GF-D8 (cell line): ENCODE measurements around the gene EYA2.
"Not testable (repeated sequence)": the region's sequence is repeated elsewhere in the genome, so short reads cannot be mapped to it uniquely, and the experiment has no call there.

Experiments
- DNase-seq: peaks from one replicate; lab custom pipeline; 2025; lab: John Stamatoyannopoulos, UW

EYA2 gene

DNA sequence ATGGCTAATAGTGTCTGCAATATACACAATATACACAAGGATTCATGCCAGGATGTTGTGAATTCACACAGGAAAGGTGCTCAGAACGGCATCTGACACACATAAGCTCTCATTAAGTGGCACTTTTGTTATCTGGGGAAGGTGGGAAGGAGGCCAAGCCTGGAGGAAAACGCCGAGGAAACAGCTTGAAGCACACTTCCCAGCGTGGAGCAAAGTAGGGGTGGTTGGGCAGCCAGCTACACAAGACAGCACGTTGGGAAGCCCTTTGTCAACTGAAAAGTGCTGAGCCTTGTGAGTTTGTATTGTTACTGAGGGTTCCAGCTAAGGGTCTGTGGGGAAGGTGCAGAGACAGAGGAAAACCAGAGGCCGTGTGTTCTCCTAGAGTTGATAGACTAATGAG is 280.9 kb downstream of the EYA2 start:
- no peak for DNase-seq

DNA sequence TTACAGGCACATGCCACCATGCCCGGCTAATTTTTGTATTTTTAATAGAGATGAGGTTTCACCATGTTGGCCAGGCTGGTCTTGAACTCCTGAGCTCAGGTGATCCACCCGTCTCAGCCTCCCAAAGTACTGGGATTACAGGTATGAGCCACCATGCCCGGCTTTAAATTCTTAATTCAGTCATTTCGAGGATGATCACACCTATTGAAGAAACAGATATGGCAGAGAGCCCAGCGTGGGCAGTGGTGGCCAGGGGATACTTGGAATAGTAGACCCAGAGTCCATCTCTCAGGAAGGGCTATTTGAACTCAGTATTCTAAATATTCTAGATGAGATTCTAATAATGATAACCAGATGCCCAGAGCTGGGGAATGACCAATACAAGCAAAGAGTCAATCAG is 281.6 kb downstream of the EYA2 start:
- DNase-seq, result not testable (repeated sequence)

DNA sequence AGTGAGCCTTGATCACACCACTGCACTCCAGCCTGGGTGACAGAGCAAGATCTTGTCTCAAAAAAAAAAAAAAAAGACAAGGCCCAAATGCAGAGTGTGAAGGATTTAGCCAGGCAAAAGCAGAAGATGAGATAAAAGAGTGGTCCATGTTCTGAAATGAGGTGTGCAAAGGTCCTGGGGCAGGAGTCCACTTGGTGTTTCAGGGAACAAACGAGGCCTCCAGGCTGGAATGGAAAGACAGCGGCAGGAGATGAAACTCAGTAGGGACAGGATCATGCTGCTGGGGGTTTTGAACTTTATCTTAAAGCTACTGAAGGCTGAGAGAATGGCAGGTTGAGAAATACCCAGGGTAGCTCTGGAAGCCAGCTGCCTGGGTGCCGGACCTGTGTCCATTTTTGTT is 283.6 kb downstream of the EYA2 start:
- DNase-seq, result no peak

DNA sequence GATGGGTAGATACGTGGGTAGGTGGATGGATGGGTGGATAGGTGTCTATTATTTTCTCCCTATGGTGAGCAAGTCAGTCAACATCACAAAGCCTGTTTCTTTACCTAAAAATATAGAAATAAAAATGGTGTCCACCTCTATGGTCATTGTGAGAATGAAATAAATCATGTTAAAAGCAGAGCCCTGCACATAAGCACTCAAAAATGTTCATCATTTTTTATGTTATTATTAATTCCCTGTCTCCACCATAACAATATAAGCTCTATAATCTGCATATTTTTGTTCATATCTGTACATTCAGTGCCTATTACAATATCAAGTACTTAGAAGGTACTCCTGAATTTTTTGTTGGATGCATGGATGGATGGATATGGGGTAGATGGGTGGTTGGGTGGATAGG is 284.2 kb downstream of the EYA2 start:
- no peak for DNase-seq

DNA sequence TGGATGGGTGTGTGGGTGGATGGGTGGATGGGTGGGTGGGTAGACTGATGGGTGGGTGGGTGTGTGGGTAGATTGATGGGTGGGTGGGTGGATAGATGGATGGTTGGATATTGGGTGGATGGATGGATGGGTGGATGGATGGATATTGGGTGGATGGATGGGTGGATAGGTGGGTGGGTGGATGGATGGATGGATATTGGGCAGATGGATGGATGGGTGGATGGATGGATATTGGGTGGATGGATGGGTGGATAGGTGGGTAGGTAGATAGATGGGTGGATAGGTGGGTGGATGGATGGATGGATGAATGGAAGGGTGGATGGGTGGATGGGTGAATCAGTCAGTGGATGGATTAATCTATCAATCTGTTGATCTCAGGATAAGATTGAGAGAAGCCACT is 284.6 kb downstream of the EYA2 start:
- DNase-seq, result no peak

DNA sequence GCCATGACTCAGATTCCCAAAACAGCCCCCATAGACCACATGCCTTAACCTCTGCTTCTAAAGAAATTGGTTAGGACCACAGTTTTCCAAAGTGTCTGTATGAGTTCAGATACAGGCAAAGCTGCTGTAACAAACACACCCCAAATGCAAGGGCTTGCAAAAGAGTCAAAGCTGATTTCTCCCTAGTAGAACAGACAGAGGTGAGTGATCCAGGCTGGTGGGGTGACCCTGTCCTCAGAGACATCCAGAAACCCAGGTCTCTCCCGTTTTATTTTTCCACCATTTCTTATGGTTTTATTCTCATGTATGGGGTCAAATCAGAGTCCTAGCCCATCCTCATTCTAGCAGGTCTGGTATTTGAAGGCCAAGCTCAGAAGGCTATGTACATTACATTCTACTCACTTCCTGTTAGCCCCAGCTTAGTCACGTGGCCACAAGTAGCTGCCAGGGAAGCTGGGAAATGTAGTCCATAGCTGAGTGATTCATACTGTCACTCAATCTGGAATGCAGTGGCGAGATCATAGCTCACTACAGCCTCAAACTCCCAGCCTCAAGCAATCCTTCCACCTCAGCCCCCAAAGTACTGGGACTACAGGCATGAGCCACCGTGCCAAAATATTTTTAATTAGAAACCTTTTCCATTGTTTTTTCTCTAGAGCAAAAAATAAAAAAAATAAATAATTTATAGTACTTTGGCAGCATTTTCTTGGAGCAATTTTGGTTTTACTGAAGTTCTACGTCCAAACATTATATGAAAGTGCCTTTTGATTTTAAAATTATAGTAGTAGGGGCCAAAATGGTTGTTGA is 286.6 kb downstream of the EYA2 start:
- DNase-seq, result no peak

DNA sequence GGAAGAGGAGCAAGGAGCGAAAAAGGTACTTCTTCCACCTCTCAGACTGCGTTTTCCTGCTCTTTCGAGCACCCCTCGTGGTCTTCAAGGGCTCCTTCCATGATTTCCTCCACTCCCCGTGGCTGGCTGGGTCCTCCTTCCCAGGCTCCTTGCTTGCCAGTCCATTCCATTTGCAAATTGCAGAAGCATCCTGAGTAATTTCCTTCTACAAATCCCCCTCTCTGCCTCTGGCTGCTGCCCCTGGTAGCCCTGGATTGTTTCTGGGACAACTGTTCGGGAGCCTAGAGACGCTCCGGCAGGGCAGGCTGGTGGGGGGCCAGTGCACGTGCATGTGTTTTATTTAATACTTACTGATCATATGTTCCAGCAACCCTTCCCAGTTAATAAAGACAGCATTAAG is 288.7 kb downstream of the EYA2 start:
- no peak for DNase-seq

DNA sequence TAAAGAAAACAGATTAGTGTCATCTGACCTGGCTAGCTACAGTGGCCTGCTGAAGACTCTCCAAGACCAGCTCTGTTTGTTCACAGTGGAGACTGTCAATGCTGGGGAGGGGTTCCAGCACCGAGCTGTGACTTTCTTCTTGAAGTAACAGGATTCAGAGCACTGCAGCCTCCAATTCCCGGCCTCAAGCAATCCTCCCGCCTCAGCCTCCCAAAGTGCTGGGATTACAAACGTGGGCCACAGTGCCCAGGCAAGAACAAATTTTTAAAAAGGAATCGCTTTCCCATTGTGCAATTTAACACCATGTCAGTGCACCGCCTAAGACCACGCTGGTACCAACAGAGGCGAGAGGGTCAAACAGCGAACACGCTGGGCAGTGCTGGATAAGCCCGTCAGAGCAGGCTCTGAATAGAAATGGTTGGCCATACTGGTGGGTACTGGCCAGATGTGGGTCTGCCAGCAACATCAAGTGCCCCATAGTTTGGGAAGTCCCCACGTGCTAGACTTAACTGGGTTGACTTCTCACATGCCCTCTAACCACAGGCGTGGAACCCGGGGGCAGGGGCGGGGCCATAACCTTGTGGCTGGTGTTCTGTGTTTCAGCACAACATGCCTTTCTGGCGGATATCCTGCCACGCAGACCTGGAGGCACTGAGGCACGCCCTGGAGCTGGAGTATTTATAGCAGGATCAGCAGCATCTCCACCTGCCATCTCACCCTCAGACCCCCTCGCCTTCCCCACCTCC is 293.0 kb downstream of the EYA2 start:
- DNase-seq, result no peak

DNA sequence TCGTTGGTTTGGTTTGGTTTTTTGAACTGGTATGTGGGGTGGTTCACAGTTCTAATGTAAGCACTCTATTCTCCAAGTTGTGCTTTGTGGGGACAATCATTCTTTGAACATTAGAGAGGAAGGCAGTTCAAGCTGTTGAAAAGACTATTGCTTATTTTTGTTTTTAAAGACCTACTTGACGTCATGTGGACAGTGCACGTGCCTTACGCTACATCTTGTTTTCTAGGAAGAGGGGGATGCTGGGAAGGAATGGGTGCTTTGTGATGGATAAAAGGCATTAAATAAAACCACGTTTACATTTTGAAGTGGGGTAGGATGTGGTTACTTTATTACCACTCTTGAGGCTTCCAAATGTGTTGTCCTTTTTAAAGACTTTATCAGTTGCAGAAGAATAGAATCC is 293.9 kb downstream of the EYA2 start:
- no peak for DNase-seq

DNA sequence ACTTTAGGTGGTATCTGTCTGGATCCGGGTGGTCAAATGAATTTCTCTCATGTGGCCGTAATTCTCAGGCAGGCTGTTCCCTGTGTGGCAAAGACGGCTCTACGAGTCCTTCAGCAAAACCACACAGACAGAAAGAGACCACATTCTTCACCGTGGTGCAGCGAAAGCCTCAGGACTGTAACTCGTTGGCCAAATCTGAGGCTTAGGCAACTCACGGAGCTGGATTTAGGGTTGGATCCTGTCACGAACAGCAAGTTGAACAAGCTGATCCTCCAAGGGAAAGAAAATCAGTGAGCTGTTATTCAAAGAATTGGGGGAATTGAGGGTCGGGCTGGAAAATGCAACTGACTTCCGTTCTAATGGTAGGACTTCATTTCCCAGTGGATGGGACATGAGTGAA is 294.4 kb downstream of the EYA2 start:
- DNase-seq, result no peak

DNA sequence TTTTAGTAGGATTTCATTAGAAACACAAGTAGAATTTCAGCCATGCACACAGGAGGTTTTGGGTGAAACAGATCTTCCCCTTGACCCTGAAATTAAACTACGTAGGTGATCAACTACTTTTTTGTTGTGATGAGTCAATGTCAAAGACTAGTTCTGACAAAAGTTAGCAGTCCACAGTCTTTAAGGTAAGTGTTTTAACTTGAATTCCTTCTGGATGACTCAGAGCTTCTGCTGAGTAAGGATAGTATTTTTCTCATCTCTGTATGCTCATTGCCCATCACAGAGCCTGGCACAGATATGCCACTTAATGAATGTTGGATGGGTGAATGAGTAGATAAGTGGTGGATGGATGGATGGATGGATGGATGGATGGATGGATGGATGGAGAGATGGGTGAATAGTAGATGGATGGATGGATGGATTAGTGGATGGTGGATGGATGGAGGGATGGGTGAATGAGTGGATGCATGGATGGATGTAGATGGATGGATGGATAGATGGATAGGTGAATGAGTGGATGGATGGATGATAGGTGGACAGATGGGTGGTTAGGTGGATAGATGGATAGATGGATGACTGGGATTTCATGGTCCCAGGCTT is 296.5 kb downstream of the EYA2 start:
- DNase-seq, result no peak

DNA sequence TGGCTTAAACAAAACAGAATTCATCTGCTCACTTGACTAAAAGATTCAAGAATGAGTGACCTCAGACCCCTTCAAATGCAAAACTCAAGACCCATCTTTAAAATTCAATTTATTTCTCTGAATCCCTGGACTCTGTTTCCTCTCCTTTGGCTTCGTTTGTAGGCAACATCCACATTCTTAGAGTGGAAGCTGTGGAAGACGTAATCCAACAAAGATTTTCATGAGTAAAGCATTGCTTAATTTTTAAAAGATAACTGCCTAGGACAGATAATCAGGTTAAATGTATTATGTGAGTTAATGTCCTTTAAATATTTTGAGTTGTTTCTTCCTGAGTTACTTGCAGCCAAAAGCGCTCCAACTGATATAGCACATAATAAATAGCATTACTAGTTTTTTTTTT is 297.3 kb downstream of the EYA2 start:
- DNase-seq, result no peak

DNA sequence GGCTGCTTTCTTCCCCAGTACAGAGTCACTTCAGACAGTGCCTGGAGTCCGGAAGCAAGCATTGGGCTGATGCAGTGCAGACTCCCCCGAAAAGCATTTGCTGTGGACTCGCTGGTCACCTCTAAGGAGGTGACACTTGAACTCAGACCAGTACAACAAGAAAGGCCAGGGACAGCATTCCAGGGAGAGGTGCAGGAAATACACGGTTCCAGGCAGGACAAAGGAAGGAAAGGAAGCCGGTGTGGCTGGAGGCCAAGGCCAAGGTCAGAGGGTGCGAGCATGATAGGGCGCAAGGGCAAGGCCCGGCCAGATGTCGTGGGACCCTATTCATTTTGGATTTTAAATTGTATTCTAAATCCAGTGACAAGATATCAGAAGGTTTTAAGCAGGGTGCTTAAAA is 300.9 kb downstream of the EYA2 start:
- DNase-seq, result no peak

DNA sequence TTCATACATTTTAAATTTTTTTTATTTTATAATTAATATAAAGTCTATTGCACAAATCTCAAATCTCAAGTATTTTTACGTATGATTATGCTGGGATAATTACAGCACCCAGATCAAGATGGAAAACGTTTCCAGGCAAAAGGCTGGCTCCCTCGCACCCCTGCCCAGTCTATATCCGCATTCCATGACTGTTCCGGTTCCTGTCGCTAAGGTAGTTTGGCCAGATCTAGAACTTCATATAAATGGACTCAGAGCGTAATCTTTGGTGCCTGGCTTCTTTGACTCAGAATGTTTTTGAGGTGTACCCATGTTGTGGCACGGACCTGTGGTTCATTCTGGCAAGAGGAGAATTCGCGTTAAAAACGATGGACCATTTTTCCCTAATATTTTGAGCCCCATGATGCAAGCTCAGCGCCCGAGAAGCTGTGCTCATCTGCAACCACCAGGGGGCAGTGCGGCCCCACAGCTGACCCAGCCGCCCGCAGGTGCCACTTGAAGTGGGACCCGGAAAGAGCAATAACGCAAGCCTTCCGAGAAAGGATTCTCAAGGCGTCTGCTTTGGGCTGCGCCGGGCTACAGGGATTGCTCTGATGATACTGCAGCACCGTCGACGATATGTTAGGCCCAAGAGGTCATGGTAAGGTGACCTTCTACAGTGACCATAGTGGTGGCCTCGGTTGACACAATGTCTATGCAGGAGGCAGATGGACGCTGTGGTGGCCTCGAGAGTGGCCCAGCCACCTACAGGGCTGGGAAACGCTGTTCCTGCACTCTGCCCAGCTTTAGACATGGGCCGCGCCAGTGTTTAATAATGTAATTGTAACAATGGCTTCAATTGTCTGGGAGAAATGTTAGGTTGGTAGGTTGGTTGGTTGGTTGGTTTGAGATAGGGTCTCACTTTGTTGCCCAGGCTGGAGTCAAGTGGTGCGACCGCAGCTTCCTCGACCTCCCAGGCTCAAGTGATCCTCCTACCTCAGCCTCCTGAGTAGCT is 301.7 kb downstream of the EYA2 start:
- peak; percentile 3 for DNase-seq

DNA sequence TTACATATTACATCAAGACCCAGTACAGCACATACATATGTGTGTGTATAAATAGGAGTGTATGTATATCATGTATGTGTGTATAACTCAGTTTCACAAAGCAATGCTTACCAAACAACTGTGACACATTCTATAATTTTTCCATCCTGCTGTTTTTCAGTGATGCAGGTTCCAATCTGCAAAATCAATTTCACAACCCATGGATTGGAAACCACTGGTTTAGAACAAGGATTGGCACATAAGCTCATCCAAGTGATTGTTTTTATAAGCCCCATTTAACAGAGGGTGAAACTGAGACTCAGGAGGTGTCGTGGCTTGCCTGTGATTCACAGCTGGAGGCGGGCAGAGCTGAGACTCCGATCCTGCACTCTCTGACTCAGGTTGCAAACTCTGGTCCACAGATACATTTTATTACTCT is 303.6 kb downstream of the EYA2 start:
- DNase-seq, result no peak

DNA sequence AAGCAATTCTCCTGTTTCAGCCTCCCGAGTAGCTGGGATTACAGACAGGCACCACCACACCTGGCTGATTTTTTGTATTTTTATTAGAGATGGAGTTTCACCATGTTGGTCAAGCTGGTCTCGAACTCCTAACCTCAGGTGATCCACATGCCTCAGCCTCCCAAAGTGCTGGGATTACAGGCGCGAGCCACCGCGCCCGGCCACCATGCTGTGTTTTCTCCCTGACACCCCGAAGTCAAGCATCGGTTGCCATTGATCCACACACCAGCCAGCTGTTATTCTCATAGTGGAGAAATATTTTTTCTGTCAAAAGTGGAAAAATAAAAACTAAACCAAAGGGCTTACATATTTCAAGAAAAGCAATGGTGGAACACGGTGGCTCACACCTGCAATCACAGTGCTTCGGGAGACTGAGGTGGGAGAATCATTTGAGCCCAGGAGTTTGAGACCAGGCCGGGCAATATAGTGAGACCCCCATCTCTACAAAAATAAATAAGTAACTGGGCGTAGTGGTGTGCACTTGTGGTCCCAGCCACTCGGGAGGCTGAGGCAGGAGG is 304.4 kb downstream of the EYA2 start:
- no peak for DNase-seq

DNA sequence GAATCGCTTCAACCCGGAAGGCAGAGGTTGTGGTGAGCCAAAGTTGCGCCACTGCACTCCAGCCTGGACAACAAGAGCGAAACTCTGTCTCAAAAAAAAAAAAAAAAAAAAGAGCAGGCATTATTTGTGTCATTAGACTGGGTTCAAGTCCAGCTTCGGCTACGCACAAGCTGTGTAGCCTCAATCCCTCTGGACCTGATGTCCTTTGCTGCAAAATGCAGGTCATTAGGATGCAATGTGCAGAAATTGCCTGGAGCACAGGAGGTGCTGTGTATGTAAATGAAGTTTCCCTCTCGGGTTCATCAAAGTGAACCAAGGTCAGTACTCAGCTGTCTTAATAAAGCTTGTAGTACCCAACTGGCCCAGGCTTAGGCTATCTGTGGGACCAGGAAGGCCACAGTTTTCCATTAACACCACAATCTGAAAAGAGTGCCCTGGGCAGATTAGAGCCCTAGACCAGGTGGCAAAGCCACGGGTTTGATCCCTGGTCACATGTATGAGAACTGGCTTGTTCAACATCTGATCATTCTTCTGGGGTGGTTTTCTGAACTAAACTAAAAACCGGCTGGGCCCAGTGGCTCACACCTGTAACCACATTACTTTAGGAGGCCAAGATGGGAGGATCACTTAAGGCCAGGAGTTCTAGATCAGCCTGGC is 306.6 kb downstream of the EYA2 start:
- DNase-seq, result no peak

DNA sequence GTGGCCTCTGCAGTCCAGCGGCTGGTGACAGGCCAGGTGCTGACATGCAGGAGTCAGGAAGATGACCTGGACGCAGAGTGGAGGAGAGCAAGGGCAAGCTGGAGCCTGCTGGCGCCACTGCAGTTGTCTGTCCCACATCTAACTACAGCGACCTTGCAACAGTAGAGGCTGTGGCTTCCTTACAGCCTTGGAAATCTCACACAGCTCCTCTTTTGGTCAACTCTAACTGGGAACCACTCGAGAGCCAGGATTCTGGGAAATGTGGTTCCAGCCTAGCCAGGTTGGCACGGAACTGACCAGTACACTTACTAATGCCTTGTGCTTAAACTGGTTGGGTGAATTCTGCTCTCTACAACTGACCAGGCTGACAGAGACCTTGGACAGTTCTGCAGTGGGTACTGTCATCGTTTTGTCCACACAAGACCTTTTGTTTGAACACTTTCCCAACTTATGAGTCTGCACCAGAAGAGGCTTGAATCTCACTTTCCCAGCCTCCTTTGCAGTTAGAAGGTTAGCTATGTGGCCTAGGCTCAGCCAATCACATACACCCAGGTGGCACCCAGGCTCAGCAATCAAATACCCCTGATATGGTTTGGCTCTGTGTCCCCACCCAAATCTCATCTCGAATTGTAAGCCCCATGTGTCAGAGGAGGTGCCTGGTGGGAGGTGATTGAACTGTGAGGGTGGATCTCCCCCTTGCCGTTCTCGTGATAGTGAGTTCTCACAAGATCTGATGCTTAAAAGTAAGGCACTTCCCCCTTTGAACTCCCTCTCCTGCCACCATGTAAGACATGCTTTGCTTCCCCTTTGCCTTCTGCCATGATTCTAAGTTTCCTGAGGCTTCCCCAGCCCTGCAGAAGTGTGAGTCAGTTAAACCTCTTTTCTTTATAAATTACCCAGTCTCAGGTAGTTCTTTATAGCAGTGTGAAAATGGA is 308.4 kb downstream of the EYA2 start:
- no peak for DNase-seq

DNA sequence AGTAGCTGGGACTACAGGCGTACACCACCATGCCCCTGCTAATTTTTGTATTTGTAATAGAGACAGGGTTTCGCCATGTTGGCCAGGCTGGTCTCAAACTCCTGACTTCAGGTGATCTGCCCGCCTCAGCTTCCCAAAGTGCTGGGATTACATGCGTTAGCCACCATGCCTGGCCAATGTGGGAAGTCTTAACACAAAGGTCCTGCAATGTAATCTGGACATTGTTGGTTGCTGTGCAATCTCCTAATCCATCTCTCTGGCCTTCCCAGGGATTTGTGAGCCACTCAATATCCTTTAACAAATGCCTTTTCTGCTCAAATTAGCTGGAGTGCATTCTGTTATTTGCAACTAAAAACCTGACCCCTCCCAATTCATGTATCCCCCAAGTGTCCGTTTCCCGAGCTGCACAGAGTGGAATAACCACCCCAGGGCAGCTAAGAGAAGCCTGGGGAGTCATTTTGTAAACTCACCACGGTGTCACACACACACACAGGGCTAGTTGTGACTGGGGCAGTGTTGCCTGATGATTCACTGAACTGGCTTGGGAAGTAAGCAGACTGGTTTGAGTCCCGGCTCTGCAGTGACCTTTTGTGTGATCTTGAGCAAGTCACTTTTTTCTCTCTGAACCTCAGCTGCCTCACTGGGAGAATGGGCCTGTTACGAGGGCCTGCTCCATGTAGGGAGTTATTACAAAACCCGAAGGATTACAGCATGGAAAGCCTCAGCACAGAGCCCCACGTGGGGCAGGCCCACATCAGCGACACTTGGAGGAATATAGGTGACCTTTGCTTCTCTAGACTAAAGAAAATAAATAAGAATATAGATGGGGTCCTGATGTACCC is 309.6 kb downstream of the EYA2 start:
- DNase-seq, result no peak
